Adipose tissue (tissue), 3 donors: Measurements from ENCODE around the gene MRPL21. TPM values are rescaled to one million over a fixed set of nuclear protein-coding genes. Genes with fewer than 3 reads are reported as not detected.

Experiments used
- H3K27ac ChIP-seq: one replicate; pipeline ENCODE4 v1.5.1; 2013; ENCODE audit warnings: low read depth, low read length
- WGBS, 3 donors: extraction: QIAGEN DNeasy Blood & Tissue Kit; methylation state at CpG; one replicate each; pipeline ENCODE4 v1.1.7; 2013; 5-methylcytosine and 5-hydroxymethylcytosine counted together
- polyA plus RNA-seq, 3 donors: library from polyadenylated mRNA; stranded (reverse); fragments of 200-250 nt; gene quantifications; one replicate each; pipeline ENCODE4 v1.2.3, GENCODE V29; 2013
- donor health status: healthy with polysubstance abuse.
- donor health status: Bipolar disorder and iron deficiency.
- donor health status: healthy.

Gene MRPL21
- polyA plus RNA-seq, 3 donors = 51.8 to 69.3 (median 65.1) TPM

- WGBS, 3 donors = 82 to 89% (median 88%) methylated on average over 3 of the region's 3 CpGs
- no peak overlapping the region for H3K27ac ChIP-seq
Observed at GRCh38 chr11:68923614-68924013, 20.0 kb upstream of the MRPL21 start.

- H3K27ac ChIP-seq = no peak overlapping the region
- 91 to 95% (median 92%) methylated on average over 13 of the region's 13 CpGs for WGBS, 3 donors
Observed at GRCh38 chr11:68916439-68916838, 12.8 kb upstream of the MRPL21 start.

GRCh38 chr11:68914761-68915160 lies 11.1 kb upstream of the MRPL21 start:
- WGBS, 3 donors = 96 to 98% (median 97%) methylated on average over 15 of the region's 15 CpGs
- H3K27ac ChIP-seq = no peak overlapping the region

GRCh38 chr11:68913188-68913587 lies 9.6 kb upstream of the MRPL21 start:
- H3K27ac ChIP-seq = no peak overlapping the region

GRCh38 chr11:68912254-68912653 lies 8.6 kb upstream of the MRPL21 start:
- H3K27ac ChIP-seq = no peak overlapping the region
- WGBS, 3 donors = 89 to 96% (median 94%) methylated on average over 5 of the region's 5 CpGs

More at GRCh38 chr11:68913188-68913587, 9.6 kb upstream of the MRPL21 start:
- 94 to 98% (median 96%) methylated on average over 5 of the region's 5 CpGs for WGBS, 3 donors

GRCh38 chr11:68911731-68912130 lies 8.1 kb upstream of the MRPL21 start:
- no peak overlapping the region for H3K27ac ChIP-seq
- WGBS, 3 donors = 94 to 98% (median 95%) methylated on average over 16 of the region's 16 CpGs

- H3K27ac ChIP-seq = no peak overlapping the region
- WGBS, 3 donors = 80 to 88% (median 85%) methylated on average over 8 of the region's 8 CpGs
Observed at GRCh38 chr11:68910965-68911364, 7.3 kb upstream of the MRPL21 start.

GRCh38 chr11:68908273-68908672 lies 4.6 kb upstream of the MRPL21 start:
- WGBS, 3 donors = 90 to 94% (median 91%) methylated on average over 5 of the region's 5 CpGs
- no peak overlapping the region for H3K27ac ChIP-seq

- 86 to 91% (median 91%) methylated on average over 23 of the region's 23 CpGs for WGBS, 3 donors
- H3K27ac ChIP-seq = no peak overlapping the region
Observed at GRCh38 chr11:68905421-68906360, 2.1 kb upstream of the MRPL21 start.

- H3K27ac ChIP-seq = no peak overlapping the region
- WGBS, 3 donors = 1 to 3% (median 2%) methylated on average over 24 of the region's 24 CpGs
Observed at GRCh38 chr11:68904248-68904847, 716 bp upstream of the MRPL21 start.

GRCh38 chr11:68900835-68901381 lies 2.7 kb downstream of the MRPL21 start:
- 61 to 89% (median 86%) methylated on average over 9 of the region's 9 CpGs for WGBS, 3 donors
- no peak overlapping the region for H3K27ac ChIP-seq

- H3K27ac ChIP-seq = no peak overlapping the region
- WGBS, 3 donors = 92 to 93% (median 92%) methylated on average over 9 of the region's 9 CpGs
Observed at GRCh38 chr11:68897441-68897840, 6.2 kb downstream of the MRPL21 start.

GRCh38 chr11:68896171-68896959 lies 7.3 kb downstream of the MRPL21 start:
- 92 to 94% (median 94%) methylated on average over 23 of the region's 23 CpGs for WGBS, 3 donors
- no peak overlapping the region for H3K27ac ChIP-seq

GRCh38 chr11:68893282-68893681 lies 10.3 kb downstream of the MRPL21 start:
- WGBS, 3 donors = 90 to 92% (median 91%) methylated on average over 5 of the region's 5 CpGs
- H3K27ac ChIP-seq = no peak overlapping the region

GRCh38 chr11:68892576-68892975 lies 11.1 kb downstream of the MRPL21 start:
- WGBS, 3 donors = 94 to 97% (median 95%) methylated on average over 17 to 20 of the region's 20 CpGs
- no peak overlapping the region for H3K27ac ChIP-seq

- no peak overlapping the region for H3K27ac ChIP-seq
- whole genome bisulfite sequencing, 3 donors = 62 to 72% (median 69%) methylated on average over 17 of the region's 17 CpGs
Observed at GRCh38 chr11:68891351-68891948, 12.2 kb downstream of the MRPL21 start.

GRCh38 chr11:68890490-68891231 lies 13.0 kb downstream of the MRPL21 start:
- 41 to 55% (median 46%) methylated on average over 17 of the region's 17 CpGs for WGBS, 3 donors
- no peak overlapping the region for H3K27ac ChIP-seq
